A549 treated with RU486 at 1 μM for 4 hours (cell line): Measurements from ENCODE around the gene TMEM179. TPM values are rescaled to one million over a fixed set of nuclear protein-coding genes. Genes with fewer than 3 reads are reported as not detected.

Source experiments
- total RNA-seq: library from RNA; stranded (reverse); fragments of 200-300 nt; extraction: Qiagen RNA extraction; gene quantifications from 5 replicates; pipeline ENCODE4 v1.2.3, GENCODE V29; 2022; ENCODE audit warnings: low read depth

The TMEM179 gene
- total RNA-seq = 0.16 to 0.46 TPM (median 0.35 TPM) in 5 replicates

DNA sequence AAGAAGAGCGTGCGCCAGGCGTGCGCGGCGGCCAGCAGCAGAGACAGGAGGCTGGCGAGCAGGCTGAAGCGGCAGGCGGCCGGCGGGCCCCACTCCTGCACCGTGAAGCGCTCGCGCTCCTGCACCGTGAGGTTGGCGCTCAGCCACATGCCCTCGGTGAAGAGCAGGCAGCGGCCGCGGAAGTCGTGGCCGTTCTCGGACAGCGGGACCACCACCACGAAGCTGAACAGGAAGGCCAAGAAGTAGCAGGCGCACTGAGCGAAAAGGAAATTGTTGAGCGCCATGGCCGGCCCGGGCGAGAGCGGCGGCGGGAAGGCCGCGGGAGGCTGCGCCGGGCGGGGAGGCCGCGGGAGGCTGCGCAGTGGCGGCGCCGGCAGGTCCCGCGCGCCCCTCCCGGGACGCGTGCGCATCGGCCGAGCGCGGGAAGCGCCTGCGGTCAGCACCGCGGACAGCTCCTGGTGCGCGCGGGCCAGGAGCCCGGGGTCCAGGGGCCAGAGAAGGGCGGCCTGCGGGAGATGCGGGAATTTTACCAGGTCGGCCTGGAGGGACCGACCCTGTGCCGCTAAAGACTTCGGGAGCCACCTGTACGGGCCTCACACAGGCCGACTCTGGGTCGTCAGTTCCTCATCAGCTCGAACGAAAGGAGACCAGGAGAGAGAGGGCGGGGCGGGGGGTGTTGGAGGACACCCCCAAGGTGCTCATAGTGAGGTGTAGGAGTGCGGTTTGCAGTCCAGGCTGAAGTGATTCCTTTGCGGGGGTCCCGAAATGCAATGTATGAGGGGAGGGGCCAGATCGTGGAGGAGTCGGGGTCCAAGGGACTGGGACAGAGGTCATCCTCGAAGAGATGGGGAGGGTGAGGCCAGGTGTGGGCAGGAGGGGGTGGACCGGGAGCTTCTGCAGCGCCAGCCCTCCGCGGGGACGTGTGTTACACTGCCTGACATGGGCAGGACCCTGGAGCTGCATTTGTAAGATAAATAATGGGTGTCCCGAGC lies at the start of gene TMEM179:
TSS of gene TMEM179 (minus strand) at position 315 of the 992 bp plus-strand sequence. CDS start at position 284, 31 bp downstream.

DNA sequence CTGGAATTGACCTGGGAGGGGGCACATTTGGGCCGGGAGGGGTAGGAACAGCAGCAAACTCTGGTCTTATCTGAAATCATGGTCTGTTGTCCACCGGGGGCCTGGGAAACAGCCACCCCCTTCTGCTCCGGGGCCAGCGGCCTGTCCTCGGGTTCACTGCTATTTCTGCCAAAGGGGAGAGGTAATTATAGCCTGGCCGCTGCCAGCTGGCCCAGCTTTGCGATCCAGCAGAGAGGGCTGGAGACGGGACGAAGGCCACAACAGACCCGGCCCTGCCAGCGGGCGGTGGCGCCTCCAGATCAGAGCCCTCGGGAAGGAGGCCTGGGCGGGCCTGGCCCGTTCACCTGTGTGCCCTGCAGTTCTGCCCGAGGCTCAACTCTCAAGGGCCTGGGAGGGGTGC lies 25.1 kb downstream of the TMEM179 start, which contains the start of gene C14orf180:
TSS of gene C14orf180 (plus strand) at position 258 of the 400 bp plus-strand sequence. CDS start 6,667 bp downstream, outside the sequence.

Other genes with a start within 250 kb of the TMEM179 start
- not detected in 5 replicates for gene C14orf180, start 25.0 kb downstream of the TMEM179 start, total RNA-seq
- 76.5 to 152 TPM (median 135 TPM) in 5 replicates for gene INF2, start 84.8 kb upstream of the TMEM179 start, total RNA-seq
- gene ADSS1, start 119.5 kb upstream of the TMEM179 start, total RNA-seq = 4.5 to 7.8 TPM (median 6.2 TPM) in 5 replicates
- 123 to 208 TPM (median 180 TPM) in 5 replicates for gene SIVA1, start 148.4 kb upstream of the TMEM179 start, total RNA-seq
- 84.1 to 113 TPM (median 101 TPM) in 5 replicates for gene AKT1, start 191.0 kb upstream of the TMEM179 start, total RNA-seq
- gene ZBTB42, start 196.3 kb upstream of the TMEM179 start, total RNA-seq = 2.0 to 3.8 TPM (median 3.6 TPM) in 5 replicates